ENCODE data around the gene FYN.
A peak's percentile ranks its signal among the peaks of the same experiment; 100 is the strongest.

The FYN gene

DNA sequence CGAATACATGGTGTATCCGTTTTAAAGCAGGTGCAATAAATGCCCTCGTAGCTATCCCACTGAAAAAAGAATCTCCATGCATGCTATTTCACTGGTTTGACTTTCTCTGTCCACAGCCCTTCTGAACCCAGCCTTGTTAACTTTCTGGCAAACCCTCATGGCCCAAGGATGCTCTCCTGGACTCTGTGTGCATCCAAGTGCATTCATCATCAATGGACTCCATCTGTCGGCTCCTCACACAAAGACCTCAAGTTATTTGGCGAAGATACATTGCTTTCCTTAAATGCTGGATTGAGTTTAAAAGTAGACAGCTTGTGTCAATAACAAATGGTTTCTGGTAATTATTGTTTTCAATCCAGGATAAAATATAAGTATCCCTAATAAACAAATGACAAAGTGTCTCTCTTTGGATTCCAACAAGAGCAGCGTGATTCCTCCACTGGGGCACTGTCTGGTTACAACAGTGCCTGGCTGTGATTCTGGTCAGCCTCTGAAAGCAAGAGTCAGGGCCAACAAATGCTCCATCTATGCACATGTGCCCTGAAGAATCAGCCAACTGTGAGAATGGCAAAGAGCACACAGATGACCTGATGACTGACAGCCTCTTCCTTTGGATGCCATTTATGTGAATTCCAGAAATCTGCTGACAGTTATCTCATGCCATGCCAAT is 55.7 kb downstream of the FYN start:
- Histone ChIP-seq H3K36me3 (ENCODE audit: insufficient read depth, low read length) (peaks cover 33% of the 10 kb centered on the region), H3K4me3 (no peak overlapping the region), H3K9me3 (ENCODE audit: low read depth, low read length) (no peaks in the 10 kb centered on the region), H3K27ac (no peak overlapping the region), H3K9ac (ENCODE audit: insufficient read length) (no peak overlapping the region)
- no peak for TF ChIP-seq FOXP2 (optimal IDR thresholded peaks at IDR 0.05; ENCODE audit: control extremely low read depth, extremely low read length, insufficient read depth)
- TF ChIP-seq EZH2 (IDR thresholded peaks at IDR 0.05), result no peak
- TF ChIP-seq POLR2AphosphoS5 (IDR thresholded peaks at IDR 0.05; ENCODE audit: borderline replicate concordance, low read depth, low read length), result no peak
- no peak for DNase-seq (ENCODE audit: low read depth, low spot score)

DNA sequence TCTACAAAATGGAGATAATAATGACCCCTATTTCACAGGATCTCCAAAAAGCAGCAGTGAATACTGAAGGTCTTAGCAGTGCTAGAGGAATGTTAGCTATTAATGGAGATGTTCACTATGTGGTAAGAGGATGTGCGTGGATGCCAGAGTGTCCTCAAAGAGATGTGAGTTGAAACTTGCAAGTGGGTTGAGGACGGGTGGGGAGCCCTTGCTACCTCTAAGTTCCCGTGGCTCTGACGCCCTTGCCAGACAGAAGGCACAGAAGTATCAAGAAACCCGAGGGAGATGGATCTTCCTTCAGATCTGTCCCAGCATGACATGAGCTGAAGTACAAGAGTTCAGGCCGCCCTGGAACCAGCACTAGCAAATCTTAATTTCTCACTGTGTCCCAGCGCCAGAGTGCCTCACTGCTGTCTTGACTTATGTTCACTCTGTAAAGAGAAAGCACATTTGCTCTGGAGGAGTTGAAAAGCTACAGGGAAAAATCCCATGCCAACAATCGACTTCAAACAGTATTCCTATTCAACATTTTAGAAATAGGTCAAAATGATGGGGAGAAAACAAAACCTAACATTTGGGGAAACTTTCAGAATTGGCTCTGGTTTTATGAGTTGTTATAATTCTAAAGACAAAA is 59.5 kb downstream of the FYN start:
- Histone ChIP-seq H3K9ac (ENCODE audit: insufficient read length) (no peak overlapping the region), H3K36me3 (ENCODE audit: insufficient read depth, low read length) (peaks cover 15% of the 10 kb centered on the region), H3K27ac (no peak overlapping the region), H3K9me3 (ENCODE audit: low read depth, low read length) (no peaks in the 10 kb centered on the region), H3K4me3 (no peak overlapping the region)
- no peak for TF ChIP-seq EZH2 (IDR thresholded peaks at IDR 0.05)
- TF ChIP-seq POLR2AphosphoS5 (IDR thresholded peaks at IDR 0.05; ENCODE audit: borderline replicate concordance, low read depth, low read length), result no peak
- no peak for TF ChIP-seq FOXP2 (optimal IDR thresholded peaks at IDR 0.05; ENCODE audit: control extremely low read depth, extremely low read length, insufficient read depth)
- no peak for DNase-seq (ENCODE audit: low read depth, low spot score)

DNA sequence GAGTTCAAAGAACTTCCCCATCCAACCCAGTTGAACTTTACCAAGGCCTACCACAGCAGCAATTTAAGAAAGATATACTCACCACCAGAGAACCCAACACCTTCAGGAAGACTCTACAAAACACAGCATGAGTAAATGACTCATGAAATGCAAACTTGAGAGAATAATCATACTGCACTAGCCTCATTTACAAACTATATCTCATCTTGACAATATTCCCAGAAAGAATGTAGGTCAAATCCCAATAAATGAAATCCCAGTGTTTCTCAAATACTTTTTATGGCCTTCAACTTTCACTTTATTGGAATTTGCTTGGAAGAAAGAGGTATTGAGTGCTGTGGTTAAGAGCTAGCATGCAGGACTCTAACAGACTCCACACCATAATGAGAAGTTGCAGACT is 60.0 kb downstream of the FYN start:
- H3K9ac ChIP-seq (ENCODE audit: insufficient read length), result no peak overlapping the region
- TF ChIP-seq FOXP2 (optimal IDR thresholded peaks at IDR 0.05; ENCODE audit: control extremely low read depth, extremely low read length, insufficient read depth) (no peak), EZH2 (IDR thresholded peaks at IDR 0.05) (no peak), POLR2AphosphoS5 (IDR thresholded peaks at IDR 0.05; ENCODE audit: borderline replicate concordance, low read depth, low read length) (no peak)
- H3K4me3 ChIP-seq, result no peak overlapping the region
- H3K27ac ChIP-seq, result no peak overlapping the region
- H3K9me3 ChIP-seq (ENCODE audit: low read depth, low read length), result no peaks in the 10 kb centered on the region
- no peak for DNase-seq (ENCODE audit: low read depth, low spot score)
- peaks cover 10% of the 10 kb centered on the region for H3K36me3 ChIP-seq (ENCODE audit: insufficient read depth, low read length)

DNA sequence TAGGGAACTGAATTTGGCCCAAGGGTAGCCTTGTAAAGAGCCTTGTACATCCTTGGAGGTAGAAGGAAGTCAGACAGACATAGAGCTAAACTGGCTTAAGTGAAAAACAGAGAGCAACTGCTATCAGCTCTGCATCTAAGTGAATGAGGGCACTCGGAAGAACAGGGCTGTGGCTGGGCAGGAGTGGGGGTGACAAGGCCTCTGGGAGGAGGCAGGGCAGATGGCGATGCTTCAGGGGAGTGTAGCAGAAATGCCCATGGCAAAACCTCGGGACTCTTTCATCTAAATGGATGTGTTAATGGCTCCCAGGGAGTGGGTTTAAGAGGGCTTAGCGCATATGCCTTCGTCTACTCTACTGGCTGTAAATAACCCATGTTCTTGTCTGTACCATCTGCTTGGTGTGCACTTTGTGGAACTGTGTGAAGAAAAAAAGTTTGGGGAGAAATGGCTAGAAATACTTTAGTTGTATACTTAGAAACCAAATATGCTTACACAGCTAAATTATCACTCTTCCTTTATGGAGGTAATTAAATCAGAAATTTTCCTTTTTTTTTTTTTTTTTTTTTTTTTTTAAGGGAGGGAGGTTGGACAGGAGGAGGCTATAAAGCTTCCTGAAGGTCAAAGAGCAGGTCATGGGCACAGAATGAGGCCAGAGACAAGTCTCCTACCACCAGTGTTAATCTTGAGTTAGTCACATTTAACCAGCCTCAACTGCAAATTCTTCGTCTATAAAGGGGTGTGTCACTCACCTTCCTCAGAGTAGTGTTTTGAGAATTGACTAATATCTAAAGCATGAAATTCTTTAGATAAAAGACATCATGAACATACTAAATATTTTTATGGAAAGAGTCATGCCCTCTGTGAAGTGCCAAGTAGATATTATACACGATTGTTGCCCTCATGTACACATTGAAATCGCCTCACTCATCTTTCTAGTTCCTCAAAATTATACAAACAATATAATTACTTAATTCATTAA is 60.9 kb downstream of the FYN start:
- no peaks in the 10 kb centered on the region for H3K9me3 ChIP-seq (ENCODE audit: low read depth, low read length)
- H3K27ac ChIP-seq, result peak overlapping the region; percentile 37; the same call in 1 of the 2 replicates
- no peak overlapping the region for H3K4me3 ChIP-seq
- peaks cover 10% of the 10 kb centered on the region for H3K36me3 ChIP-seq (ENCODE audit: insufficient read depth, low read length)
- TF ChIP-seq POLR2AphosphoS5 (IDR thresholded peaks at IDR 0.05; ENCODE audit: borderline replicate concordance, low read depth, low read length) (no peak), EZH2 (IDR thresholded peaks at IDR 0.05) (no peak), FOXP2 (optimal IDR thresholded peaks at IDR 0.05; ENCODE audit: control extremely low read depth, extremely low read length, insufficient read depth) (no peak)
- H3K9ac ChIP-seq (ENCODE audit: insufficient read length), result no peak overlapping the region
- DNase-seq (ENCODE audit: low read depth, low spot score), result no peak

DNA sequence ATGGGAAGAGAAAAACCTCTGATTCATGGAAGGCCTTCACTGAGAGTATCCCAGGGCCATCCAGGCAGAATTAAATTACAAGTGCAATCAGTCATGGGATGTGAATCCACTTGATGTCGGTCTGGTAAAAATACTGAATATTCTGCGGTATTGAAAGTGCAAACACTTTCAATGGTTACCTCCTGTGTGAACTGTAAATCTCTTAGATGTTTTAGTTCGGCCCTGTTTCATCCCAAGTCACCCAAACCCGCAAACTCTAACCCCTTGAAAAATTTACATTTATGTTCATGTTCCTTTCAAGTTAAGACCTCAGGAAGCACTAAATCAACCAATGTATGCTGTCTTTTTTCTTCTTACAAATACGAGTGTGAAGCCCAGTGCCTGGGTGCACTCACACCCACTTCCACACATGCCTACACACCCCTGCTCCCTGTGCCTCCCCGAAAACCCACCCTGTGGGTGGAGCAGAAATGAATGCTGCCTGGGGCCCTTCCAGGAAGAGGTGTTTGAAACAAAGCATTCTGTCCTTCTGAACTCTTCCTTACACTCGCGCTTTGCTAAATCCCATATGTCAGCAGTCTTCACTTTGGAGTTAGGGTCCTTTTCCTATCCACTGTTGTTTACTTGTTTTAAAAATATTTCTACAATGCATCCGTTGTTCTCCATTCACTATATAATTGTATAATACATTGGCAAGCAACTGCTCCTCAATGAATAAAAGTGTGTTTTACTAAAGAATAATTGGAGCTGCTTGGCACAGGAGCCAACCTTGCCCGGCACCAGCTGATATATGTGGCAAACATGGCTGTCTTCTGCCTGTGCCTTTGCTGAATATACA is 62.7 kb downstream of the FYN start:
- no peak; the same call in 1 of the 2 replicates for TF ChIP-seq POLR2AphosphoS5 (IDR thresholded peaks at IDR 0.05; ENCODE audit: borderline replicate concordance, low read depth, low read length)
- no peak for TF ChIP-seq EZH2 (IDR thresholded peaks at IDR 0.05)
- no peak for TF ChIP-seq FOXP2 (optimal IDR thresholded peaks at IDR 0.05; ENCODE audit: control extremely low read depth, extremely low read length, insufficient read depth)
- Histone ChIP-seq H3K36me3 (ENCODE audit: insufficient read depth, low read length) (peaks cover 10% of the 10 kb centered on the region), H3K9ac (ENCODE audit: insufficient read length) (no peak overlapping the region), H3K4me3 (no peak overlapping the region), H3K9me3 (ENCODE audit: low read depth, low read length) (no peaks in the 10 kb centered on the region), H3K27ac (peak overlapping the region; percentile 25)
- no peak for DNase-seq (ENCODE audit: low read depth, low spot score)

DNA sequence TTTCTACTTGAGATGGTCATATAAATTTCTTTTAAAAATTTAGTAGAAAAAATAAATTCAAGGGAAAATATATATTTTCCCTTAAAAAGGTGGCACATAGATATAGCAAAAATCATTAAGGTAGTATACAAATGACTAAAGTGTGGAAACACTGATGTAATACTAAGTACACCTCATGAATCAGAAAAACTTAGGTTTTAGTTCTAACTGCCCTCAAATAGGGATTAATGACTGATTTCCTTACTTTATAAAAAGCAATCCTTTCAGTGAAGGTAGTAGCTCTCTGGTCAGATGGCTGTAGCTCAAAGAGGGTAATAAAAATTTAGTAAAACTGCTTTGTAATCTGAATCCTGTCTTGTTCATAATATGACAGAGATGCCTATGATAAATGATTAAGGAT is 63.5 kb downstream of the FYN start:
- TF ChIP-seq POLR2AphosphoS5 (IDR thresholded peaks at IDR 0.05; ENCODE audit: borderline replicate concordance, low read depth, low read length), result no peak
- TF ChIP-seq EZH2 (IDR thresholded peaks at IDR 0.05), result no peak
- no peak for TF ChIP-seq FOXP2 (optimal IDR thresholded peaks at IDR 0.05; ENCODE audit: control extremely low read depth, extremely low read length, insufficient read depth)
- H3K4me3 ChIP-seq, result no peak overlapping the region
- no peak for DNase-seq (ENCODE audit: low read depth, low spot score)
- no peaks in the 10 kb centered on the region for H3K9me3 ChIP-seq (ENCODE audit: low read depth, low read length)
- H3K27ac ChIP-seq, result no peak overlapping the region
- no peak overlapping the region for H3K9ac ChIP-seq (ENCODE audit: insufficient read length)
- H3K36me3 ChIP-seq (ENCODE audit: insufficient read depth, low read length), result peaks cover 10% of the 10 kb centered on the region

DNA sequence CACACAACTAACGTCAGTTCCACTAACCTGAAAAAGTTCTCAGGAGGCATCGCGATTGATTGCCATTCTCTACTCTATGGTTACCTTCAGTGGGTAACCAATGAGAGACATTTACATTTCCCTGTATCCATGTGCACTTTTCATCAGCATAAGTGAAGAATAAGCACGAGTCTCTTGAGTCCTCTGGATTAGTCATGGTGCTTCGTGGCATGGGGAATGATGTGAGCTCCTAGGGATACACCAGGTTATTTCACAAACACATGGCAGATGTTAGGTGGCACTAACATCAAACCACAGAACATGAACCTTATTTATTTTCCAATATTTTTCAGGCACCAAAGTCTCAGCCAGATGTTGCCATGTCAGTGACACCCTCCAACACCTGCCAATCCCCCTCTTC is 64.0 kb downstream of the FYN start:
- no peak for DNase-seq (ENCODE audit: low read depth, low spot score)
- Histone ChIP-seq H3K36me3 (ENCODE audit: insufficient read depth, low read length) (peaks cover 10% of the 10 kb centered on the region), H3K27ac (no peak overlapping the region), H3K4me3 (no peak overlapping the region), H3K9ac (ENCODE audit: insufficient read length) (no peak overlapping the region), H3K9me3 (ENCODE audit: low read depth, low read length) (no peaks in the 10 kb centered on the region)
- TF ChIP-seq FOXP2 (optimal IDR thresholded peaks at IDR 0.05; ENCODE audit: control extremely low read depth, extremely low read length, insufficient read depth), result no peak
- TF ChIP-seq POLR2AphosphoS5 (IDR thresholded peaks at IDR 0.05; ENCODE audit: borderline replicate concordance, low read depth, low read length), result no peak
- TF ChIP-seq EZH2 (IDR thresholded peaks at IDR 0.05), result no peak
